ENCODE data around the gene NOS1AP. TPM values are rescaled to one million over a fixed set of nuclear protein-coding genes. Genes with fewer than 3 reads are reported as not detected.
"Not testable (repeated sequence)": the region's sequence is repeated elsewhere in the genome, so short reads cannot be mapped to it uniquely, and the experiment has no call there.

Gene NOS1AP
- total RNA-seq, 1 donor from 2014 or later: 3.5 TPM

- DNase-seq (ENCODE audit: missing footprints); intact Hi-C loops (cut with DNase I); ATAC-seq: not testable (repeated sequence)
Observed at GRCh38 chr1:162053949-162054348, 15.5 kb upstream of the NOS1AP start.

GRCh38 chr1:162055062-162055461 is 14.4 kb upstream of the NOS1AP start:
- DNase-seq (ENCODE audit: missing footprints): no peak
- intact Hi-C loops (cut with DNase I): no loop called here
- ATAC-seq: peak; percentile 13

DNA sequence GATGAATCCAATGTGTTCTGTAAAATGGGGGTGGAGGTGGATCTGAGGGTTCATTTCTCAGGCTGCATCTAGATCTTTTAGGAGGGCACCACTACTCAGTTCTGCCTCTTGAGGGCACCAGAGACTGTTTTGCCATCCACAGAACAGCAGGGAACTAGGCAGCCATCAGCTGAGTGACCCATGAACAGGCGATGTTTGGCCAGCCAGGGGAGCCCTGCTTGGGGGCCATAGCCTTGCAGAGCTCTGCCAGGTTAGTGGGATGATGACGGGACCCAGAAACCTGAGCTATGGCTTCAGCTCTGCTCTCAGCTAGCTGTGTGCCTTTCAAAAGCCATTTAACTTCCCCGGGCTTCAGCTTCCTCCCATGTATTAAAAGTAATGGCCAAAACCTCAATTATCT is 13.4 kb upstream of the NOS1AP start:
- ATAC-seq (peak; percentile 86), DNase-seq (ENCODE audit: missing footprints) (no peak)
- intact Hi-C loops (cut with DNase I): loop anchor here (2.0 kb wide), 1 partner anchor 335 kb away; no protein-coding TSS in a partner anchor

- ATAC-seq: no peak
- intact Hi-C loops (cut with DNase I): loop anchor here (2.0 kb wide), 1 partner anchor 334 kb away; no protein-coding TSS in a partner anchor
- DNase-seq (ENCODE audit: missing footprints): no peak
Observed at GRCh38 chr1:162056579-162056978, 12.9 kb upstream of the NOS1AP start.

GRCh38 chr1:162059721-162060120 is 9.8 kb upstream of the NOS1AP start:
- DNase-seq (ENCODE audit: missing footprints): no peak
- intact Hi-C loops (cut with DNase I): no loop called here
- no peak for ATAC-seq

- no peak for ATAC-seq
- intact Hi-C loops (cut with DNase I): no loop called here
Observed at GRCh38 chr1:162060314-162060713, 9.2 kb upstream of the NOS1AP start.

DNA sequence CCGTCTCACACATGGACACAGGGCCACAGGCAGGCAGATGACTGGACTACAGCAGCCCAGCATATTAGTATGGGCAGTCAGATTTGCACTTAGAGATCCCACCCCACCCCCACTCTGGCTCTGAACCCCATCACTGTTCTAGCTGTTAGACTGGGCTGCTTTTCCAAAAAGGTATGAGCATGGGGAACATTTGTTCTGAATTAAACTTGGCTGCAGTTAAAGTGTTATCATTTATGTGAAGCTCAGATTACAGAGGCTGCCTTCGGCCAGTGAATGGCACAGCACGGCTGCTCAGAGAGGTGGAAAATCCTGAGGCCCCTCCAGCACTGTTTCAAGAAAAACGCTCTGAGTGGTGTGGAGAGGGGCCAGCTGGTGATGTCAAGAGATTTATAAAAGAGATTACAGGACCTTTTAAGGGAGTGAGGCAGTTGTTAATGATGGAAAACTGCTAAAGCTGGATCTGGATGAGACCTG is 6.9 kb upstream of the NOS1AP start:
- peak; percentile 81 for ATAC-seq
- no peak for DNase-seq (ENCODE audit: missing footprints)
- intact Hi-C loops (cut with DNase I): no loop called here

More at GRCh38 chr1:162060314-162060713, 9.2 kb upstream of the NOS1AP start:
- no peak for DNase-seq (ENCODE audit: missing footprints)

GRCh38 chr1:162065016-162065415 is 4.5 kb upstream of the NOS1AP start:
- no peak for DNase-seq (ENCODE audit: missing footprints)
- no peak for ATAC-seq
- intact Hi-C loops (cut with DNase I): no loop called here

DNA sequence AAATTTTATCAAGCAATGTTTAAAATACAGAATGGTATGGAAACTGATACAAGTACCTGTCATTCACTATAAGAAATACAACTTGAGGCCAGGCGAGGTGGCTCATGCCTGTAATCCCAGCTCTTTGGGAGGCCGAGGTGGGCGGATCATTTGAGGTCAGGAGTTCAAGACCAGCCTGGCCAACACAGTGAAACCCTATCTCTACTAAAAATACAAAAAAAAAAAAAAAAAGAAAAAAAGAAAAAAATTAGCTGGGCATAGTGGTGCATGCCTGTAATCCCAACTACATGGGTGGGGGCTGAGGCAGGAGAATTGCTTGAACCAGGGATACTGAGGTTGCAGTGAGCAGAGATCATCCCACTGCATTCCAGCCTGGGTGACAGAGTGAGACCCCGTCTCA is 2.7 kb upstream of the NOS1AP start:
- intact Hi-C loops (cut with DNase I); ATAC-seq; DNase-seq (ENCODE audit: missing footprints): not testable (repeated sequence)

GRCh38 chr1:162067466-162067865 is 2.0 kb upstream of the NOS1AP start:
- intact Hi-C loops (cut with DNase I): no loop called here
- DNase-seq (ENCODE audit: missing footprints) (no peak), ATAC-seq (no peak)

- intact Hi-C loops (cut with DNase I): no loop called here
- no peak for ATAC-seq
- DNase-seq (ENCODE audit: missing footprints): no peak
Observed at GRCh38 chr1:162068301-162068700, 1.2 kb upstream of the NOS1AP start.

GRCh38 chr1:162070094-162070748 is 730 bp downstream of the NOS1AP start:
- DNase-seq (ENCODE audit: missing footprints) (no peak), ATAC-seq (no peak)
- intact Hi-C loops (cut with DNase I): loop anchor here (5.0 kb wide), 1 partner anchor 62 kb away; no protein-coding TSS in a partner anchor

DNA sequence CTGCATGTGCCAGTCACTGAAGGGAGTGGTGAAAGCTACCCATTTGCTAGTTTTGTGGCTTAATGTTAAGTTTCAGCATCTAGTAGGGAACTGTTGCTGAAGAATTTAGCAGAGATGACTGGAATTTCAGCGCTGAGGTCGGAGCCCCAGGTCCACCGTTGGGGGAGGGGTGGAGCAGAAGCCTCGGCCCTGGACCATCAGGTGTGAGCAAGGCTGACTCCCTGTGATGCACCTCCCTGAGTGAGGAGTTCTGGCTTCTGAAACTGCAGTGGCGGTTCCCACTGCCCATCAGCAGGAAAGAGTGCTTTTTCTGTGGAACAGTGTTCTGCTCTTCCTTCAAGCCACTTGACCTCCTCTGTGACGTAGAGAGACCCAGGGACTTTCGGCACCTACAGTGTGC is 1.3 kb downstream of the NOS1AP start:
- DNase-seq (ENCODE audit: missing footprints) (no peak), ATAC-seq (no peak)
- intact Hi-C loops (cut with DNase I): loop anchor here (5.0 kb wide), 1 partner anchor 61 kb away; no protein-coding TSS in a partner anchor

GRCh38 chr1:162072740-162073139 is 3.2 kb downstream of the NOS1AP start:
- DNase-seq (ENCODE audit: missing footprints) (no peak), ATAC-seq (no peak)
- intact Hi-C loops (cut with DNase I): loop anchor here (5.0 kb wide), 1 partner anchor 60 kb away; no protein-coding TSS in a partner anchor

DNA sequence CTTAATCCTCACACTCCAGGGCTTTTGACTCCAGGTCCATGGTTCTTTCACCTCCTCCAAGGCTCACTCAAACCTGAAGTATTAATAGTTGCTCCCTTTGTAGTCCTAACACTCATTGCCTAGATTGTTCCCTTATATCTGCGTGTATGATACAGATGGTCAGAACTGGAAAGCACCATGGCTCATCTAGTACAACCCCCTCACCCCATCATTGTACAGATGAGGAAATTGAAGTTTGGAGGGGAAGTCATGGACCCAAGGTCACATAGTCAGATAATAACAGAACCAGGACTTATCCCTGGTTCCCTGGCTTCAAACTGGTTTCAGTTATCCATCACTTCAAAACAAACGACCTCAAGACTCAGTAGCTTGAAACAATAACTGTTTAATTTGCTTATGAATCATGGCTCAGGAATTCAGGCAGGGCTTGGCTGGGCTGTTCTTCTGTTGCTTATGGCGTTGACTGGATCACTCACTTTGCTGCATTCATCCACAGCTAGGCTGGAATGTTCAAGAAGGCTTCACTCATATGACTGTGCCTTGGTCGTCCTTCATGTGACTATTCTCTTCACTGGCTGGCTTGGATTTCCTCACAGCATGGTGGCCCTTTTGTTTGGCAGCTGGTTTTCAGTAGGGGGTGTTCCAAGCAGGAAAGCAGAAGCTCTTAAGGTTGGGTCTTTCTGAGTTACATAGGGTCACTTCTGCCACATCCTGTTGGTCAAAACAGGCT is 5.0 kb downstream of the NOS1AP start:
- DNase-seq (ENCODE audit: missing footprints) (no peak), ATAC-seq (no peak)
- intact Hi-C loops (cut with DNase I): loop anchor here (5.0 kb wide), 1 partner anchor 58 kb away; no protein-coding TSS in a partner anchor

GRCh38 chr1:162075862-162076261 is 6.4 kb downstream of the NOS1AP start:
- intact Hi-C loops (cut with DNase I): no loop called here
- ATAC-seq (no peak), DNase-seq (ENCODE audit: missing footprints) (no peak)

DNA sequence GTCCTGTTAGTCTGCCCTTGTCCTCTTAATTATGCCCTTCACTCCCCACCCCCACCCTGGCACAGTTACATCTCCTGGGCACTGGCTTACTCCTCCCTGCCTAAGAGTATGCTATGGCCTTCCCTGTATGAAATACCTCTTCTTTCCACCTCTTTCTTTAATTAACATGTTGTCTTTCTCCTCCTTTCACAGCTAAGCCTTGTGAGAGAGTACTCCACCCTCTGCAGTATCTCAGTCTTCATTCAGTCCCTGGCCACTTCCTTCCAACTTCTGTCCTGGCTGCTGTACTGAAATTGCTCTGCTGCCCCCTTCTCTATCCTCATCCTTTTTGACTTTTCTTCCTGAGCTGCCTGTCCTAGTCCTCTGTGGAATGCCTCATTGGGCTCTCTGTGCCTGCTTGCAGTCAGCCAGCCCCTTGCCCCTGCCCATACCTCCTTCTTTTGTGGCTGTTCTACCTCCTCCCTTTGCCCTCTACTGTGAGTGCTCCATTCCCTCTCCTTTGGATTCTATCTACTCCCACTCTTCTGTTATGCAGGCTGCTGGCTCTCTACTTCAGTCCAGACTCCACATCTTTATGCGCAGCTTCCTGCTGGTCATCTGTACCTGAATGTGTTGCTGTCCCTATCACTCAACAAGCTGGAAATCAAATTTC is 8.3 kb downstream of the NOS1AP start:
- DNase-seq (ENCODE audit: missing footprints): no peak
- intact Hi-C loops (cut with DNase I): no loop called here
- ATAC-seq: no peak

DNA sequence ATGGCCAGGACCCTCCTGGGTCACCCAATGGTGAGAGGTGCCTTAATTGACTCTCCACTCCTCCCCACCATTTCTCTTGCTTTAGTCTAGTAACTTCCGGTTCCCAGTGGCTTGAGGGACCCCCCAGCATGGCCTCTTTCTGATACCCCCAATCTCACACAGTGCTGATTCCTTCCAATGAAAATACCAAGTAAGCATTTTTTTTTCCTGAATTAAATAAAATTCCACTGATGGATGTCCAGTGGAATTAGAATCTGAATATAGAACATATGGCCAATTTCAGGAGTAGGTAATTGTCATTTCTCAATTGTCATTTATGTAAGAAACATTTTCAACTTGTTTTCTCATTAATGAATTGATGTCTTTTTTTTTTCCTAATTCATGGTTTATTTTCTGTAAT is 9.5 kb downstream of the NOS1AP start:
- DNase-seq (ENCODE audit: missing footprints) (no peak), ATAC-seq (no peak)
- intact Hi-C loops (cut with DNase I): no loop called here

GRCh38 chr1:162080472-162081015 is 11.1 kb downstream of the NOS1AP start:
- DNase-seq (ENCODE audit: missing footprints): no peak
- intact Hi-C loops (cut with DNase I): no loop called here
- no peak for ATAC-seq
